HG02840 (cell line): Measurements from ENCODE around the gene CFAP77.
A peak's percentile ranks its signal among the peaks of the same experiment; 100 is the strongest.
"Not testable (repeated sequence)": the region's sequence is repeated elsewhere in the genome, so short reads cannot be mapped to it uniquely, and the experiment has no call there.

Experiments
- ATAC-seq: cut with Tn5 transposase; IDR thresholded peaks from one replicate; pipeline ENCODE4 v1.9.1; 2021; ENCODE audit warnings: mild to moderate bottlenecking, moderate library complexity, moderate number of reproducible peaks; ENCODE audit not compliant: unreplicated experiment, low FRiP score

The CFAP77 gene

GRCh38 chr9:132409828-132410528 lies at the start of gene CFAP77:
Gene CFAP77 (plus strand): TSS chr9:132410211. CDS start chr9:132410272, 61 bp downstream.
- no peak for ATAC-seq

- no peak for ATAC-seq
Observed at GRCh38 chr9:132364068-132364467, 45.9 kb upstream of the CFAP77 start.

GRCh38 chr9:132365986-132366385 lies 44.0 kb upstream of the CFAP77 start:
- no peak for ATAC-seq

GRCh38 chr9:132366481-132366880 lies 43.5 kb upstream of the CFAP77 start:
- no peak for ATAC-seq

GRCh38 chr9:132367613-132368313 lies 42.2 kb upstream of the CFAP77 start:
- no peak for ATAC-seq

- ATAC-seq: no peak
Observed at GRCh38 chr9:132369421-132369820, 40.6 kb upstream of the CFAP77 start.

- no peak for ATAC-seq
Observed at GRCh38 chr9:132370592-132370991, 39.4 kb upstream of the CFAP77 start.

- no peak for ATAC-seq
Observed at GRCh38 chr9:132372177-132373095, 37.6 kb upstream of the CFAP77 start.

GRCh38 chr9:132377769-132378168 lies 32.2 kb upstream of the CFAP77 start:
- not testable (repeated sequence) for ATAC-seq

GRCh38 chr9:132378416-132378815 lies 31.6 kb upstream of the CFAP77 start:
- ATAC-seq: not testable (repeated sequence)

- ATAC-seq: peak; percentile 52
Observed at GRCh38 chr9:132381966-132382541, 28.0 kb upstream of the CFAP77 start.

- ATAC-seq: no peak
Observed at GRCh38 chr9:132383462-132383883, 26.5 kb upstream of the CFAP77 start.

GRCh38 chr9:132384376-132384775 lies 25.6 kb upstream of the CFAP77 start:
- ATAC-seq: no peak

- no peak for ATAC-seq
Observed at GRCh38 chr9:132387133-132387532, 22.9 kb upstream of the CFAP77 start.

- ATAC-seq: no peak
Observed at GRCh38 chr9:132390966-132391365, 19.0 kb upstream of the CFAP77 start.

- no peak for ATAC-seq
Observed at GRCh38 chr9:132391449-132391848, 18.6 kb upstream of the CFAP77 start.

GRCh38 chr9:132395560-132395959 lies 14.5 kb upstream of the CFAP77 start:
- ATAC-seq: no peak

GRCh38 chr9:132401824-132402223 lies 8.2 kb upstream of the CFAP77 start:
- ATAC-seq: no peak

- ATAC-seq: no peak
Observed at GRCh38 chr9:132404228-132404881, 5.7 kb upstream of the CFAP77 start.

- ATAC-seq: peak; percentile 71
Observed at GRCh38 chr9:132406554-132407122, 3.4 kb upstream of the CFAP77 start, which contains the start of gene TTF1. Gene TTF1 (minus strand): TSS chr9:132406840. CDS start chr9:132402821, 4,019 bp downstream.
